ENCODE results near the gene FRS2.
"Not testable (repeated sequence)": the region's sequence is repeated elsewhere in the genome, so short reads cannot be mapped to it uniquely, and the experiment has no call there.

The FRS2 gene

DNA sequence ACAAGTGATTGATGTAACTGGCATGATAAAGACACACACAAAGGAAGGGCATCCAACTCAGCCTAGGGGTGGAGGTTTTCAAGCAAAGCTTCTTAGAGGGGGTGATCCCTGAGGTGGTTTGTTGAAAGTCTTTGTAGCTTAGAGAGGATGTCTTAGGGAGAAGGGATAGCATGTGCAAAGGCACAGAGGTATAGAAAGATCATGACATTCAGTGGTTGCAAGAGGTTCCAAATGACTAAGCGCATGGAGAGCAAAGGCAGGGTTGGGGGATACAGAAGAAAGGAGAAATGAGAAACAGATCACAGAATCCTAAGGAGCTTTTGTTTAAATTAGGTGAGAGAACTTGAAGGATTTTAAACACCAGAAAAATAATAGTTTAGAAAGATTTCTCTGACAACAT is 109.9 kb downstream of the FRS2 start:
- no peak for DNase-seq

DNA sequence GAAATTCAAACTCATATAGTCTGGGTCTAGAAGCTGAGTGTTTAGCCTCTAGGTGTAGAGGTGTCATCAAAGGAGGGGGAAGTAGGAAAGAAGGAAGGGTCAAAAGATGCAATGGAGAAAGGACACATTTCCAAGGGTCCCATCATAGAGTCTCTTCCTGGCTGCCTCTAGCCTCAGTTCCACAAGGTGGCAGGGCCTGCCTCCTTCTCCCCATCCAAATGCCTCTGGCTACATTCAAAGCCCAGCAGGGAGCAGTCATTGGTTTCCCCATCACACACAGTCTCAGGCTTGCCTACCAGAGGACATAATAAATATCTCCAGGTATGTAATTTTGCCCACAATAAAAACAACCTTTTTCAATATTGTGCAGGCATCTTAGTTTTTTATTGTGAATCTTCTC is 113.0 kb downstream of the FRS2 start:
- no peak for DNase-seq

DNA sequence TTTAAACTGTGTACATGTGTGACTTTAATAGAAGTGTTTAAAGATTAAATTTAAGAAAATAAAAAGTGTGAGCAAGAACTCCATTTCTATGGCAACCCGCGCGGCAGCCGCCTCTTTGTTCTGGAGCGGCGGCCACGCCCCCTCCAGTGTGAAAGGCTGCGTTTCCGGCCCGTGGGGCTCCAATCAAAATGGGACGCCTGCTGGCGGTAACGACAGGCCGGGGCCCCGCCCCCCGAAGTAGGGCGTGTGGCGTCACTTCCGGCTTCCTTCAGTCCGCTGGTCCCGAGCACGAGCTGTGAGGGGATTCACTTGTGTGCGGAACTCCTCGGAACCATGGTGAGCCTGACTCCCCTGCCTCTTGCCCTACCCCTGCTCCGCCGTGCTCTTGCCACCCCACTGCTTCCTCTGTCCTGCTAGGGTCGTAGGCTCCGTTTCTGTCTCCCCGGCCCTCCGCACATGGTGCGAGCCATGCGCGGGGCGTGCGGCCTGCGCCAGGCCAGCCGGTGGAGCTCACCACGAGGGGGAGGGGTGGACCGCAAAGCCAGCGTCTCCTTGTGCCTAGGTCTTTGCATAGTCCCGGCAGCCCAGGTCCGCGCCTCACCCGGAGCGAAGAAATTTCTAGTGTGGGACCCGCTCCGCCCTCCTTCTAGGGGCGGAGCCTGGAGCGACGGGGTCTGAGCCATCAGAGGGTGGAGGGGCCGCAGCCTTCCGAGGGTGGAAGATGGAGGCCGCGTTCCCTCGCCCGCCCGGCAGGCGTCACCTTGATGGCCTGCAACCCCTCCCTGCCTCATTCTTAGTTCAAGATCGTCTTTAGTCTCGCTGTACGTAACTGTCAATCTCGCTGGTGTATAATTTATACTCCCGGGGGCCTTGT is 115.2 kb downstream of the FRS2 start, which contains the start of gene CCT2:
Gene CCT2, plus strand, starts transcription at position 271 of the 874 bp plus-strand sequence. Its CDS starts 63 bp downstream, at position 334.
- peak; percentile 97 for DNase-seq

DNA sequence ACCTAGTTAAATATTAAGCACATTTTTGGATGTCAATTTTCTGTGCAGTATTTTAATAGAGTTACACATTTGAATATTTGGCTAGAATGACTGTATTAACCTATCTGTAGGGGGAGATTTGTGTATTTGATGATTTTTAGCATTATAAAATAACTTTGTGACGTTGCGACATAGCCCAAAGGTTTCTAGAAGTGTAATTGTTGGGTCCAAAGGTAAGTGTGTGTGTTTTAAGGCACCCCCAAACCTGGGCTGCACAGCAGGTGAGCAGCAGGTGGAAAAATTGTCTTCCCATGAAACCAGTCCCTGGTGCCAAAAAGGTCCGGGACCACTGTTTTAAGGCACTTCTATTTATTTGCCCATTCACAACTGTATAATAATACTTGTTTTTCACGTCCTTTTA is 118.3 kb downstream of the FRS2 start:
- DNase-seq: no peak

DNA sequence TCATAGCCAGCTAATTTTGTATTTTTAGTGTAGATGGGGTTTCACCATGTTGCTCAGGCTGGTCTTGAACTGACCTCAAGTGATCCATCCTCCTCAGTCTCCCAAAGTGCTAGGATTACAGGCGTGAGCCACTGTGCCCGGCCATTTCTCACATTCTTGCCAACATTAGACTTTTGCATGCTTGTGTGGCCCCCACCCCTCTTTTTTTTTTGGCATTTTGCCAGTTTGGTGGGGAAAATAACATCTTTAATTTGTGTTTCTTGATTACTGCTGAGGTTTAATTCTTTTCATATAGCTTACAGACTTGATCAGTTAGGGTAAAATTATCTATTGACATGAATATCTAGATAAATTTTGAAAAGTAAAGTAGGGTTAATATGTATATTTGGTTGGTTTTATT is 118.9 kb downstream of the FRS2 start:
- DNase-seq: no peak

DNA sequence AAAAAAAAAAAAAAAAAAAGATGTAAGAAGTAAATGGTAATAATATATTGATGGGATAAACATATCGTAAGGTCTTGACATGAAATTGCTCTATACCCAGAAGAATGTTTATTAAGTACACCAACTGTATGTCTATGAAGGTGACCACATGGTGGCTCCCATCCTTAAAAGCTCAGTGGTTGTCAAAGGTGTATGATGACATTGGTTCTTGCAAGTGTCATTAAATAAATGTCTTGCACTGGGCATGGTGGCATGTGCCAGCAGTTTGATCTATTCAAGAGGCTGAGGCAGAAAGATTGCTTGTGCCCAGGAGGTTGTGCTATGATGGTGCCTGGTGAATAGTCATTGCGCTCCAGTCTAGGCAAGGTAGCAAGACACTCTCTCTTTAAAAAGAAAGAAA is 125.5 kb downstream of the FRS2 start:
- DNase-seq: no peak

DNA sequence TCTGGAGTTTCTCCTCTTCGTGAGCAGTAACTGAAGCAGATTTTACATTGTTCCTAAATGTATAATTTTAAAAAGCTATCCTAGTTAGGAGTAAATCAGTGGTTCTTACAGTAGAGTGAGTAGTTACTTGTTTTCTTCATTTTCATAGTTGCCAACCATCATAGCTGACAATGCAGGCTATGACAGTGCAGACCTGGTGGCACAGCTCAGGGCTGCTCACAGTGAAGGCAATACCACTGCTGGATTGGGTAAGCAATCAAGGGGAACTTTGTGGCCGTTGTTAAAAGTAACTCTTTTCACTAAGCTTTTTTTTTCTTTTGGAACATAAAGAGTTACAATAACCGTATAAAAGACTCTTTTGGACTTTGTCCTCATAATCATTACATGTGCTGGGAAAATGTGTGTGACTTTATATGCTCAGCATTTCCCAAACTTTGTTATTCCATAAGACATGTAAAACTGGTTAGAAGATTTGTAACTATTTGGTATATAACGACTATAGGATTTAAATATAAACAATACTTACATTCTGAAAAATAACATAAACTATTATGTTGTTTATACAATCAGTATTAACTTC is 128.1 kb downstream of the FRS2 start:
- DNase-seq: no peak

DNA sequence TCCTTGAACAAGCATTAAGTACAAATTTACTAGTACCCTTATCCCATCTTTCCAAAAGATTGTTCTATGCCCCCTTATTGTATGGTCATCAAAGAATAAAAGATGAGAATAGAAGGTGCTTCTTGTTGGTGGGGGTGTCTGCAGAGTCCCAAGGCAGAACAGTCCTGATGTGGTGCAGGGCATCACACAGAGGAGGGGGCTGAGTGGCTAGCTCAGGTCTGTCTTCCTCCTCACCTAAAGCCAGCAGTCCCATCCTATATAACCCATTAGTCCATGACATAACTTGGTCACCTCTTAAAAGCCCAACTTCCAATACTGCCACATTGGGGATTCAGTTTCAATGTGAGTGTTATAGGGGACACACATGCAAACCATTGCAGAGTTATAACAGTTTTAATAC is 130.6 kb downstream of the FRS2 start:
- no peak for DNase-seq

DNA sequence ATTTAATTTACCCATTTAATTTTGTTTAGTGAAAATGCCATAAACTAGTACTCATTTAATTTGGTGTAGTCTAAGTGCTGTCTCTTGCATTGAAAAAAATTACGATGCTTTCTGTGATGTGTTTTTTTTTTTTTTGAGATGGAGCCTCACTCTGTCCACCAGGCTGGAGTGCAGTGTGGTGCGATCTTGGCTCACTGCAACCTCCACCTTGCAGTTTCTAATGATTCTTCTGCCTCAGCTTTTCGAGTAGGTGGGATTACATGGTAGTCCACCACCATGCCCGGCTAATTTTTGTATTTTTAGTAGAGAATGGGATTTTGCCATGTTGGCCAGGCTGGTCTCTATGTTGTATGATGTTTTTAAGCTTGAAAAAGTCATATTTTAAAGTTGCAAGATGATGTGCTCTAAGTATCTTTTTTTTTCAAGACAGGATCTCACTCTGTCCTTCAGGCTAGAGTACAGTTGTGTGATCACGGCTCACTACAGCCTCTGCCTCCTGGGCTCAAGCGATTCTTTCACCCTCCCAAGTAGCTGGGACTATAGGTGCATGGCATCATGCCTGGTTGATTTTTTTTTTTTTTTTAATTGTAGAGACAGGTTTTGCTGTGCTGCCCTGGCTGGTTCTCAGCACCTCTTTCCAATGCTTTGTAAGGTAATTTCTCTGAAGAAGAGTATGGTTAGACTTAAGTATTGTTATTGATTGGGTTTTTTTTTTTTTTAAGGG is 131.9 kb downstream of the FRS2 start:
- no peak for DNase-seq

DNA sequence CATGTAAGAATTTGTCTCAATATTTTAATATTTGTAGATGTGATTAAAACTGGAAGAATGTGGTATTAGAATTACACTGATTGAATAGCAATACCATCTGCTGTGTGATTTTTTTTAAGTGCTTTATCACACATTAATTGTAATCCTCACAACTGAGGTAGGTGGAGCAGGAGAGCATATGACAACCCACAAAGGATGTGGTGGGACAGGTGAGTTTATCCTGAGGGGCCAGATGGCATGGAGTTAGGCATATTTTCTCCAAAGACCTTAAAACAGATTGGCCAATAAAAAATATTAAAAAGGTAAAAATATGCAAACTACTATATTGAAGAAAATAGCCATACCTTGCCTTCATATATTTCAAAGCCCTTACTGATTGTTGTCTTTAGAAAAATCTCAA is 132.8 kb downstream of the FRS2 start:
- DNase-seq: no peak

DNA sequence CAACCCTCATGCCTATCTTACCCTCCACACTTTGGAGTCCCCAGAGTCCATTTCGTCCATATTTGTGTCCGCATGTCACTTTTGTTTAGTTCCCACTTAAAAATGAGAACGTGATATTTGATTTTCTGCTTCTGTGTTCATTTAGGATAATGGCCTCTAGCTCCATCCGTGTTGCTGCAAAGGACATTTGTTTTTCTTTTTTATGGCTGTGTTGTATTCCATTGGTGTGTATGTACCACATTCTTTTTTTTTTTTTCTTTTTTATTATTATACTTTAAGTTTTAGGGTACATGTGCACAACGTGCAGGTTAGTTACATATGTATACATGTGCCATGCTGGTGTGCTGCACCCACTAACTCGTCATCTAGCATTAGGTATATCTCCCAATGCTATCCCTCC is 133.4 kb downstream of the FRS2 start:
- DNase-seq: not testable (repeated sequence)

DNA sequence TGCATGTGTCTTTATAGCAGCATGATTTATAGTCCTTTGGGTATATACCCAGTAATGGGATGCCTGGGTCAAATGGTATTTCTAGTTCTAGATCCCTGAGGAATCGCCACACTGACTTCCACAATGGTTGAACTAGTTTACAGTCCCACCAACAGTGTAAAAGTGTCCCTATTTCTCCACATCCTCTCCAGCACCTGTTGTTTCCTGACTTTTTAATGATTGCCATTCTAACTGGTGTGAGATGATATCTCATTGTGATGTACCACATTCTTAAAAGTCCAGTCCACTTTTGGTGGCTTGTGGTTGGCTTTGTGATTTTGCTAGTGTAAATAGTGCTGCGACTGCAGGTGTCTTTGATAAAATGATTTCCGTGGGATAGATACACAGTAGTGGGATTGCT is 134.1 kb downstream of the FRS2 start:
- DNase-seq: not testable (repeated sequence)

DNA sequence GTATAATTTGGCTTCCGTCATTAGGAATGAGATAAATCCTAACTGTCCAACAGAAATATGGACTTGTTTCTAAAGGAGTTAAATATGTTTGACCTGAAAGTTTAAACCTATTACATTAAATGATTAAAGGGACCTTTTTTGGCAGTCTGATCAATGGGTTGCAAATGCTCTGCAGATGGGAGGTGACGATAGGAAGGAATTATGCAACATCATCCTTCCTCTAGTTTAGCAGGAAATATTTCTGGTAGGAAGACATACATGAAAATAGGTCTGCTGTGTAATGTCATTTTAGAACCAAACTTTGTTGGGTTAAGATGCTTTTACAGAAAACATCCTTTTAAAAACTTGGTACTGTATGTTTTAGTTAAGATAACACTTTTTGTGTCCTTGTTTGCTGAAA is 137.9 kb downstream of the FRS2 start:
- no peak for DNase-seq

DNA sequence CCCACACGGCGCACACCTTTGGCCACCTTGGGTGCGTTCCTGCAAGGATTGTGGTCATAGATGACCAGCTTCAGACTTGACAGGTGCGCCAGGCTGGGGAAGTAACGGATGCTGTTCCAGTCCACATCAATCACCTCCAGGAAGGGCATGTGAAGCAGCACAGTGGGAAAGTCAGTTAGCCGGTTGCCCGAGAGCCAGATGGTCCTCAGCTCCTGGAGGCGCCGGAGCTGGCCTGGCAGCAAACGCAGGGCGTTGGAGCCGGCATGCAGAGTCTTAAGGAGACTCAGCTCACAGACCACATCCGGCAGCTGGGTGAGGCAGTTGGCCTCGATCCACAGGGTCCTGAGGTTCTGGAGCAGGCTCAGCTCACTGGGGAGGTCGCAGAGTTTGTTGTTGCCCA is 139.9 kb downstream of the FRS2 start:
- no peak for DNase-seq

DNA sequence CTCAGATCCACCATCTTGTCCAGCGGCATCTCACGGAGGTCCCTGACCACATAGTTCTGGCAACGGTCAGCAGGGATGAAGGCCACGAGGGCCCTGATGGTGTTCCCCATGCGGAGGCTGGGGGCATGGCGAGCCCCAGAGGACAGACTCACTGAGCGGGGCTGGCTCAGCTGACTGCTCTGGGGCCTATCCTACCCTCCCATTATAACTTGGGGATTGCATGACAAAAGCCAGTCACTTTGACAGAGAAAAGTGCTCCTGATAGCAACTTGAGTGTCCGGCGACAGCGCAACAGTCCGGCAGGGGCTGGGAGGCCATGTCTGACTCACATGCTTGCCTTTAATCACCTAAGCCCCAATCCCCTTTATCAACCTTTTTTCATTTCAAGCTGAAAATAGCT is 140.5 kb downstream of the FRS2 start, which contains the start of gene LRRC10:
Gene LRRC10, minus strand, starts transcription at position 179 of the 400 bp plus-strand sequence. Its CDS starts 69 bp downstream, at position 110.
- DNase-seq: no peak

DNA sequence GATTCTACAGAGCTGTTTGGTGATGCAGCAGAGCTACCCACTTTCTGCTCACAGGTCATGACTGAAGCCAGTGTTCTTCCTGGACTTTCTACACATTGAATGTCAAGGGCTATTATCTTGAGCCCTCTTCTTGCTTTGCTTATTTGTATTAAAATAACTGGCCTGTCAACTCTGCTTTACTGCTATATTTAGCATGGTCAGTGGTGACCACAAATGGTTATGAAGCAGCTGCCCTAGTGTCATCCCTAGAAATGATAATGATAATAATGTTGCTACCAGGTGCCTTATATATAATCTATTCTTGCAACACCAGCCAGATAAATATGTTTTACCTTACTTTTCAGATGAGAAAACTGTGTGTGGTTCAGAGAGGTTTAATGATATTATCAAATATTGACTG is 143.2 kb downstream of the FRS2 start:
- DNase-seq: no peak

DNA sequence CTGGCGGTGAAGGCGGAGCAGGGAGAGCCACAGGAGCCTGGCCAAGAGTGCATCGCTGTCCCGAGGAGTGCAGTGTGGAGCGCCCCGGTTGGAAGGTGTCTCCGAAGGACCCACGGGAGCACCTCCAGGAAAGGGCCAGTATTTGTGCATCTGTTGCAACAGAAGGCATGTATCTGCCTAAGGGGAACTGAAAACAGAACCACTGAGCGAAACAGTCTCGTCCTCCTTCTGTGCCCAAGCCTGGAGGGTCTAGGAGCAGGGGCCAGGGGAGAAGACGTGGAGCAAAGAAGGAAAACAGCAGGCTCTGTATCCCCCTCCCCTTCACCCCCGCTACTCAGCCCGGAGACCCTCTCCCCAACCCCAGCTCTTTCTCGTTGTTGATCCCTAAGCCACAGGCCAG is 145.8 kb downstream of the FRS2 start:
- DNase-seq: no peak

DNA sequence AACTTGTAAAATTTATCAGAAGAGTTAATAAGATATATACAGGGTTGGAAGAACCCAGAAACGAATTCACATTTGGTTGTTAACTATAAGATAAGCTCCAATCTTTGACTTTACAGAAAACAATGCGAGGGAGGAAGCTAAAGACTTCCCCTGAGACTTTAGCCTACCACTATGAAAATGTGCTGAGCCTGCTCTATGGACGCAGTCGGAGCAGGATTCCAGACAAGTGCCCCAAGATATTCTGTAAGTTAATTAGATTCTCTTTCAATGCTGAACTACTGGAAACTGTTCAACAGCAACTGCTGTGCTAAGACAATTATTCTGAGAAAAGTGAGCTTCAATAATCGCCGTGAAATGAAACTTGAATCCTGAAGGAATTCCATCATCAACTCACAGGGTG is 148.9 kb downstream of the FRS2 start:
- no peak for DNase-seq

DNA sequence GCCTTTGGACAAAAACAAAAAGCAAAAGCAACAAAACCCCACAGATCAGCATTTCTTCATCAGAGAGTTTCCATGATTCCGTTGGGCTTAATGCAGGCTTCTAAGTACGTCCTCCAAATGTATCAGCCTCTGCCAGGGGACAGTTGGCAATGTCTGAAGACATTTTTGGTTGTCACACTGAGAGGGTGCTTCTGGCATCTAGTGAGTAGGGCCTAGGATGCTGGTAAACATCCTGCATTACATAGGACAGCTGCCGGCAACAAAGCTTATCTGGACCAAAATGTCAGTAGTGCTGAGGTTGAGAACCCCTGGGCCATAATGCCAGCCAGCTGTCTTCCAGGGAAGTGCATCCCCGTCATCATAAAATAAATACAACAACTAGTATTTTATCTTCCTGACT is 149.9 kb downstream of the FRS2 start:
- DNase-seq: no peak

DNA sequence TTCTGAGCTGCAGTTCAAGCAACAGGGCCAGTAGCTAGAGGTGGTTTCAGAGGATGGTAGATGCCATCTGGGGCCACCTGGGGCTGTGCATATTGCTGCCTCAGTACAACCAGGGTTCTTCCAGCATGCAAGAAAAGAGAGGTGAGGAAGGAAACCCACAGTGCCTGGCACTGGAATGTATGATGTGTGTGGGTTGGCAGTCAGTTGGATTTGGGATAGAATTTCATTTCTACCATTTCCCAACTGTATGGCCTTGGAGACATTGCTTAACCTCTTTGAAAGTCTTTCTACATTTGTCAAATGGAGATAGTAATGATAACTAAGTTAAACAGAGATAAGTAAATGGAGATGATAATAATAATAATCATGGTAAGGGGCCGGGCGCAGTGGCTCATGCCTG is 150.7 kb downstream of the FRS2 start:
- no peak for DNase-seq

DNA sequence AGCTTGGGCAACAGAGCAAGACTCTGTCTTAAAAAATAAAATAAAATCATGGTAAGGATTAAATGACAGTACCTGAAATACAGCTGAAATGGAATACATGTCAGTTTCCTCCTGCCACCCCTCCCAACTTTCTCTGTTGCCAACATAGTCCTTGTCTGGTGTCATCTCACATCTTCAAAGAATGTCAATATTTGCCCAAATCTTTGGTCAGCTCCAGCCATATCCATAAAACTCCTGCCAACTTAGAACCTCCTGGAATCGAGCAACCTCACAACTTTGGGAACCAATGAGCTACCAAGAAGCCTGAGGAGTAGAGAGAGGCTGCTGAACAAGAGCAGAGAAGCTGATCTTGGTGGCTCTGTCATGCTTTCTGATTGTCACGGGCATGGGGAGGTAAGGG is 151.4 kb downstream of the FRS2 start:
- DNase-seq: no peak

DNA sequence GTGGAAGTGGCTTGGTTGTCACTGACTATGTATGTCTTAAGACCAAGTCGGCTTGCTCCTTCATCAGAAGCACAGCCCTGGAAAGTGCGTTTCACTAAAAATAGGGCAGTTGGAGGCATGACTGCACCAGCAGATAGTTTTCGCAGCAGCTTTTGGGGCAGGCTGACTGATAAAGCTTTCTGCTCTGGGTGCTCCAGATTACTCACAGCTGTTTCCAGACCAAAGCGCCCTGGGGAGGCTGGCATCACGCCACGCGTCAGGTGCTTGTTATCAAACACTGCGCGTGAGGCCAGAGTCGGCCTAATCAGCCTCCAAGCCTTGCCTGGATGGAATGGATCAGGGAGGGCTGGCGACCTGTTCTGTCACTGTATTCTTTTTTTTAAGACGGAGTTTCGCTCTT is 153.8 kb downstream of the FRS2 start:
- DNase-seq: no peak

DNA sequence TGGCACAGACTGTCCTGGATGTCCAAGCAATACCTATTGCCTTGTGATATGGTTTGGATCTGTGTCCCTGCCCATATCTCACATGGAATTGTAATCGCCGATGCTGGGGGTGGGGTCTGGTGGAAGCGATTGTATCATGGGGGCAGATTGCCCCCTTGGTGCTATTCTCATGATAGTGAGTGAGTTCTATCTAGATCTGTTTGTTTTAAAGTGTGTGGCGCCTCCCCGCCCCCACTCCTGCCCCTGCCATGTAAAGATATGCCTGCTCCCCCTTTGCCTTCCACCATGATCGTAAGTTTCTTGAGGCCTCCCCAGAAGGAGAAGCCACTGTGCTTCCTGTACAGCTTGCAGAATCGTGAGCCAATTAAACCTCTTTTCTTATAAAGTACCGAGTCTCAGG is 157.3 kb downstream of the FRS2 start:
- no peak for DNase-seq
